Right kidney (tissue), 1 donor: ENCODE results near the gene CD200R1L.

Source experiments
- DNase-seq: peaks from one replicate; pipeline ENCODE4 v3.0.0-alpha.2; 2016

The CD200R1L gene

DNA sequence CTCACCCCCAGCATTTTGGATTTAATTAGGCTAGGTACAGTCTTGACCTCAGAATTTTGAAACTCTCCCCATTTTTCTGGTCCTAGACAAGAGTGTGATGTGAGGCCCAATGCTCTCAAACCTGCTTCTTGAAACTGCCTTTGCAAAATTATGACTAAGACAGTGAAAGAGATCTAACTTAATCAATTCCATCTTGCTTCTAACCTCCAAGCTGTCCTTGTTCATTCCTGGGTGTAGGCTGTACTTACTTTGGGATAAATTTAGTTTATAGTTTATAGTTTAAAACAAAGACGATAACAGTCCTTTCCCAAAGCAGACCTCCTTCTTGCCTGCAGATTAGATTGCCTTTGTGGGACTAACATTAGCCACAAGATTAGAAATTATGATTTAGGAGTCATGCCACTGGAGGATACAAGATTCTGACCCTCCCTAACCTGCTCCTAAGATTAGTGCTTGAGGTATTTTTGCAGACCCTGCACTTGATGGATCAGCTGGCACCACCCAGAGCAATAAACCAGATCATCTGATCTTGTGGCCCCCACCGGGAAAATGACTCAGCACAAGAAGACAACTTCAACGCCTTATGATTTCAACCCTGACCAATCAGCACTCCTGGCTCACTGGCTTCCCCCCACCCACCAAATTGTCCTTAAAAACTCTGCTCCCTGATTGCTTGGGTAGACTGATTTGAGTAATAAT lies 59.6 kb downstream of the CD200R1L start:
- DNase-seq: no peak

DNA sequence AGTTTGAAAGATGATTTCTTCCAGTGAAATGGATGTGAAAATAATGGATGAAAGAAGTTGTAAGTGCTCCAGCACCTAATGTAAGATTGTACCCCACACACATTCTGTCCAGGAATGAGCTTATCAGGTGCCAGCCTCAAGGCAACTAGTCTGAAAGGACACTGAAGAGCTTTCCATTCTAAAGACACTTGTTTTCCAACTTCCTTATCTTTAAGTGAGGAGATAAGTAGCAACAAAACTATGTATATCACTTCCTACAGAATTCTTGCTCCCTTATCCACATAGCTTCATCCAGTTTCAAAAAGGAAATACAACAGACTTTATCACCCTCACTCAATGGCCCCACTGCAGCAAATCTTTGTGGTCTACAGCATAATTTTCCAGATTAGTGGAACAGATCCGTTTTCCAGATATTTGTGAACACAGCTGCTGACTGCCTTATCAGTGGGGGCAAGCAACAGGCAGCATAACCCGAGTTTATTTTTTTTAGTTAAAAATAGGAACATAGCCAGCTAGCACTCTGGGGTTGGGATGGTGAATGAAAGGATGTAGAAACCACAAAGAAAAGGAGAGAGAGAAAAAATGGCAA lies 60.6 kb downstream of the CD200R1L start:
- no peak for DNase-seq

DNA sequence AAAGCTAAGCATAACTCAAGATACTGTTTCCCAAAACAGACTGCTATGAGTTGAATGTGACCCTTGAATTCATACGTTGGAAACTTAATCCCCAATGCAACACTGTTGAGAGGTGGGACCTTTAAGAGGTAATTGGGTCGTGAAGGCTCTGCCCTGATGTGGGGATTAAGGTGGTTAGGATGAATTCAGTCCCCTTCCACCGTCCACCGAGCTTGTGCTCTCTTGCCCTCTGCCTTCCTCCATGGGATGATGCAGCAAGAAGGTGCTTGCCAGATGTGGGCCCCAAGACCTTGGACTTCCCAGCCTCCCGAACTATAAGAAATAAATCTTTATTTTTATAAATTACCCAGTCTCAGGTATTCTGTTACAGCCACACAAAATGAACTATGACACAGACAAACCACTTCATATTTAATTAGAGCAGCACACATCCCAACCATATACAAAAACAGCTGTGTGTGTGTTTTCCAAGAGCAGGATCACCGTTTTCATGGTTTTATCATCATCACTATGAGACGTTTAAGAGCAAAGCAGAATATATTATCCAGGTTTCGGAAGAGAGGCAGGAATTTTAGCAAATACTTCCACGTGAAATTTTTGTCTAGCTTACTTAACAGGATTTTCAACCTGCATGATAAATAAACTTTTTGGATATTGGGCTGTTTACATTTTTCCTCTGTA lies 61.2 kb downstream of the CD200R1L start:
- DNase-seq: no peak

DNA sequence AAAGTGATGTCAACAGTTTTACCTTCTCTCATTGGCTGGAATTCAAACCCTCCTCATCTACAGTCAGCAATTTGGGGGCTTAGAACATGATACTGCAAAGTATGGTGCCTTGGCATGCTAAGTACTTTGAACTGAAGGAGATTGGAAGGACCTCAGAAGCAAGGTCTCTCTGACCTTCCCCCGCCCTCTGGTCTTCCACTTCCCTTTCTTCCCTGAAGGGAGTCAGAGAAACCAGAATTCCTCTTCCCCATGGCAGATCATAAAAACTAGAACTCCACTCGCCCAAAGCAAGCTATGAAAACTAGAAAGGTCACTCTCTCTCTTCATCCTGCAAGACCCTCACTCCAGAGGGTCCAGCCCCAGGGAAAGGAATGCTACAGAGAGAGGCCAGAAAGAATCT lies 64.2 kb downstream of the CD200R1L start:
- DNase-seq: no peak

DNA sequence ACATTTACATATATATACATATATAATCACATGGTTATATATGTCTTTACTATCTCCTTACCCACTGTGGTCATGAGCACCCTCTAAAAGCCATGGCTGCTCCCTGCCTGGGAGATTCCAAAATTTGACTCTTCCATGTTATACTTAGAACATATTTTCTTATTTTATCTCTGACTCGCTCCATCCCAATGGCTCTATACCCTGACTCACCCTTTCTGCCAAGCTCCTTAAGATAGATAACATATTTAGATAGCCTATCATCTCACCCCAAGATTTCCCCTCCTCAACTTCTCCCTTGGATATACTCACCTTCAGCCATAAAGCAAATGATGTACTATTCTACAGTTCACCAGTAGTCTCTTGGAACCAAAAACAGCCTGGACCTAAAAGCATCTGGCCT lies 65.1 kb downstream of the CD200R1L start:
- DNase-seq: no peak

DNA sequence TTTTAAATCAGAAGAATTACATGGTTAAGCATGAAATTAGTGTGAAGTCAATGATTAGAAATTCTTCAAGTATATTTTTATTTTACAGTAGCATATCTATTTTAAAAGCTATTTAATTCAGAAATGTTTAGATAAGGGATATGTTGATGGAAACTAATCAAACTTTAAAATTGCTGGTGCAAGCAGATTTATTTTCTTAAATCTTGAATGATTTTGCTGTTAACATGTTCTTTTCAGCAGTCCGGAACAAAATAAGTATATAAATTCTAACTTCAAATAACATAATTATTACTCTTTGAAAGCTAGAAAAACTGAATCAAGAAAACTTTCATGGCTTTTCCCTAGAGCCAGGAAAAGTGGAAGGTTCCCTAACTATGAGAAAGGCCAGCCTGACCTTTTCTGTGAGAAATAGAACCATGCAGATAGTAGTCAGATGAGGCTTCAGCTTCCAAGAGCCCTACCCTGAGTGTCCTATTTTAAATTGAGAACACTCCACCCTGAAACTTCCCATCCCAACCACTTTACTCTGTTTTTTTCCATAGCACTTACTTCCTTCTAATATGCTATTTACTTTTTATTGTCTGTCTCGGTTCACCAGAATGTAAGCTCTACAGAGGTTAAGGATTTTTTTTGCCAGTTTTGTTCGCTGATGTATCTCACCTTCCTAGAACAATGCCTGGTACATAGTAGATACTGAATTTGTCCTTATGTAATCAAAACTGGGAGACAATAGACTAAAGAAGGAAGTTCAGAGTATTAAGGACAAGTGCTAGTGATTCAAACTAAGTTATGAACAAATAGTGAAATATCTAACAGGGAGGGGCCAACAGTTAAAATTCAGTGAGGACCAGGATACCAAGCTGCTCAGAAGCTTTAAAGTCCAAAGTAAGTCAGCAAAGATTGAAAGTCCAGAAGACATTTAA lies 66.8 kb downstream of the CD200R1L start:
- no peak for DNase-seq

DNA sequence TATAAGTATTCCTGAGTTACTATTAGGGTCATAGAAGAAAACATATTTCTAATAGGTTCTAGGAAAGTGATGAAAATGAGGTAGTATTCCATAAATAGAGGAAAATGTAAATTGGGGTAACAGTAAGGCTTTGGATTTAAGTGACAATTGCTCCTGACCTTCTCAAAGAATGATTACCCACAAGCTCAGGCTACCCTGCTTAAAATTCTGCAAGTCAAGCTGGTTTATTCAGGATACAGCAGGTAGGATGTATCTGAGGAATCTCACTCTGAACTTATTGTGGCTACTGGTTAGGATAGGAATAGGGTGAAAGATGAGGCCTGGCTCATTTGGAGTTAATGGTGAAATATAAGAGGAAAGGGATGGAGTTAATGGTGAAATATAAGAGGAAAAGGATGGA lies 67.7 kb downstream of the CD200R1L start:
- no peak for DNase-seq

DNA sequence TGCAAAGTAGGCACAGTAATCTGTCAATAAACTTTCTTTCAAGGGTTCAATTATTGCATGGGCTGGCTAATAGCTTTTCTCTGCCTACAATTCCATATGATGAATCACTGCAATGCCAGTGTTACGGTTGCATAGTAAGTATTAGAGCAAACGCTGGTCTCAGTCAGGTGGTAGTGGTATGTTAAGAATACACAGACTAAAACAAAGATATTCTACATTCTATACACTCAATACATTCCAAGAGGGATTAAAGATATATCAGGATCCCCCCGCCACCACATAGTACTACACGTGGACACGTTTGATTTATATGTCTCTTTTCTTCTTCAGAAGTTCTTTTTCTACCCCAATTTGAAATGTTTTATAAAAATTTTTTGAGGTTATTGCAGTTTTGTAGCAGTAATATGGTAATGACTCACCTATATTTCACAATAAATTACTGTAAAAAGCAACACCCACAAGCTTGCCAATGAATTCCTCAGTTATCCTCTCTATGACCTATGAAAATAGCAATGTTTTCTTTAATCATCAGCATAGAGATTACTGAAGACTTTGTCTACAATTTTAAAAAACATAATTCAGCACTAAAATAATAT lies 68.2 kb downstream of the CD200R1L start:
- DNase-seq: no peak

DNA sequence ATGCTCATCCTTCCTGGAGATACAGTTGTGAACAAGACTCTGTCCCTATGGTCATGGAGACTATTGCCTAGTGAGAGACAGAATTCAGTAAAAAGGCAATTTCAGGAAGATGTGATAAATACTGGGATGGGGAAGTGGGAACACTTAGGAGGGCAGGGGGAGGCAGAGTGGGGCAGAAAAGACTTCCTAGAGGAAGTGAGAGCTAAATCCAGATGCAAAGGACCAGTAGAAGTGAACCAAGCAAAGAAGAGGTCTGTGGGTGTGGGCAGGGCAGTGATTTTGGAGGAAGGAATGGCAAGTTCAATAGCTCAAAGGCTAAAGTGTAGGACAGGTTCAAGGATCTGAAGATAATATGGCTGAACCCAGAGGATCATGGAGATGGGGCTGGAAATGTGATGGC lies 68.9 kb downstream of the CD200R1L start:
- DNase-seq: no peak

DNA sequence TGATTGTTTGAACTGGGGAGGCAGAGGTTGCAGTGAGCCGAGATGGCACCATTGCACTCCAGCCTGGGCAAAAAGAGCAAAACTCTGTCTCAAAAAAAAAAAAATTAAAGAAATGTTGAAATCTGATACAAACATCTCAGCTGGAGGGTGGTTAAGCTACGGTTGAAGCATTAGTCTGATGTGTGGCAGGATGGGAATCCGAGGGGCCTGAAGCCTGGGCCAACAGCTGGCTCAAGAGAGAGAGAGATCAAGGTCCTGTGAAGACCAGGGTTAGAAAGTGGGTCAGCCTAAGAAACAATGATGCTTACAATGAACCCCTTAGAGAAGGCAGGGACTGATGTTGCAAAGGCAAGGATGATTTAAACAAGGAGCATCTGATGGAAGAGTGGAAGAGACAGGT lies 69.8 kb downstream of the CD200R1L start:
- DNase-seq: no peak

DNA sequence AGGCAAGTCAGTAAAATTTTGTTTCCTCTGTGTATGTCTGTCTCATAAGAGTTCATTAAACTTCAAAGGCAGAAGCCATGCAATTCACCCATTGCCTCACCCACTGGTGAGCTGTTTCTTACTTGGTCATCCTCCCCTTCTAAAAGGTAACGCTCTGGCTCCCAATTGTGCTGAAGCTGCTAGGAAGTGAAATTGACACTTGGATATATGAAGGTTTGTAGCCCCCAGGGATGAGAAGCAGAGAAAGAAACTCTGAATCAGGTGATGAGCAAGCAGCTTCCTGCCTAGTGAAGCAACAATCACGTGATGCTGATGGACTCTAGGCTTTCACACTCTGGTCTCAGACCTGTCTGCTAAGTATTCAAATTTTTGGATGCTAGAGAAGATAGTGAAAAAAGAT lies 70.7 kb downstream of the CD200R1L start:
- DNase-seq: no peak

DNA sequence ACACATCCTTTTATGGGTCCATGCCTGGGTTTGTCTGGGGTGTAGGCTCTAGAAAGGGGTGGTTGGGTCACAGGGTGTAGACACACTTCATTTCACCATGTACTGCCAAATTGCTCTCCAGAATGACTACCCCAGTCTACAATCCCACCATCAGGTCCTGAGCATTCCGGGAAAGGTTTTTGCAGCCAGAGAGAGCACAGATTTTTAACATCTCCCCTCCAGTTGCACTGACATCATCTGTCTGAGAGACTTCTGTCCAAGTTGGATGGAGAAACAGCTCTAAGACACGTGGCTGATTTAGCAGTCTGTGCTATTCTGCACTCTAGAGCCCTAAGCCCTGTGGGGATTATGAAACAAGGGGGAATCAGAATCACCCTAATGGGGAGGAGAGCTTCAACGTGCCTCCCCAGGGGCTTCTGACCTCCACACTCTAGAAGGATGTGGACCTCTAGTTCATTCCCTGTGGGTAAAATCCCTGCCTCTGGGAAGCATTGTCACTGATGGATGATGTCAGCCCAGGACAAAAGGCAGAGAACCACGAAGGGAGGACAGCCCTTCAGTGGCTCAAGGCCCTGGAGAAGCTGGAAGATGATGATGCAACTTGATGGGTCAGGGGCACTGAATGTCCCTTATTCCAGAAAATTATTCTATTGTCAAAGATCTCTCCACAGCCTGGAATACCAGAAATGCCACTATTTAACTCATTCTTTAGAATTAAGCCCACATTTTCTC lies 71.5 kb downstream of the CD200R1L start:
- DNase-seq: no peak

DNA sequence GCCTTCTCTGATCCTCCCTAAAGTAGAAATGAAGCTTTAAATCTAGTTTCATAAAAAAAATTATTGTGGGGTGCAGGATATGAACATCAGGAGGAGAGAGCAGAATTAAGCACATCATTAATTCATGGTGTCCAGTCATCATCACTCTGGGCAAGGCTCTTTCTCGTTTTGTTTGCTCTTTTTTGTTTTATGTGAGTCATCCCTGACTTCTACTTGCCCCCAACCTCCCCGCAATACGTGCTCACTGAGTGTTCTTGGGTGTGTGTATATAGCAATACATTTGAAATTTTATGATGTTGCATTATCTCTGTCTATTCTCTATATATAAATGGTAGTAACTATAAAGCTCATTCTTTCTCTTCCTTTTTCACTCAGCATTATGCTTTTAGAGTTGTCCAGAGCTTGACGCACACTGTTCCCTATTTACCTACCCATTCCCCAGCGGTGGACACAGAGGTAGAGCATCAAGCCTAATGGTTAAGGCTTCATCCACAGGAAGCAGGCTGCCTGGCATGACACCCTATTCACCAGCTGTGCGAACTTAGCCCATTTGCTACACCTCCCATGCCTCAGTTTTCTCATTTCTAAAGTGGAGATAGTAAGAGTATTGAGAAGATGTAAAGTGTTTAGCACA lies 72.3 kb downstream of the CD200R1L start:
- DNase-seq: no peak

DNA sequence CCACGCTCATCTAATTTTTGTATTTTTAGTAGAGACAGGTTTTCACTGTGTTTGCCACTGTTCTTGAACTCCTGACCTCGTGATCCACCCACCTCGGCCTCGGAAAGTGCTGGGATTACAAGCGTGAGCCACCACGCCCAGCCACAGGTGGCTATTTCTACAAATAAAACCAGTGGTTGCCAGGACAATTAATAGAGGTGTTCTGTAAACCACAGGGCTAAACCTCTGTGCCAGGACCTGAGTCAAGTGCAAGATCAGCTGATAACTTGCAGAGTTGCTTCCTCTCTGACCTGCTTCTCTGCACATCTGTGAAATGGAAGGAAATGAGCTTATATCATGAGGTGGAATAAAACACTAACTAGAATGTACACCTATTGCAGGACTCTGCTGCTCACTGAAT lies 72.8 kb downstream of the CD200R1L start:
- no peak for DNase-seq

DNA sequence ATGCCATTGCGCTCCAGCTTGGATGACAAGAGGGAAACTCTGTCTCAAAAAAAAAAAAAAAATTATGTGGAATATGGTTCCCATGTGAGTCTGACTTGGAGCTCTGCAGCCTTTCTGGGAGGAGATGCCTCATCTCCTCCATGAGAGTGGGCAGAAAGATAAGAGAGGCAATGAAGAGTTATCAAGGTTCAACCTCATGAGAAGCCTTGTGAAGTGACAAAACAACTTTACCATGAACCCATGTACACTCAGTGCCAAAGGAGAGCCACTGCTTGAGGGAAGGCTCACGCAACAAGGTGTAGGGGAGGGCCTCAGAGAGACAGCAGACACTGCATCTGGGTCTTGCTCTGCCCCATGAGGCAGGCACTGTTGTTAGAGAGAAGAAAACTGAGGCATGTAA lies 75.7 kb downstream of the CD200R1L start:
- DNase-seq: no peak

DNA sequence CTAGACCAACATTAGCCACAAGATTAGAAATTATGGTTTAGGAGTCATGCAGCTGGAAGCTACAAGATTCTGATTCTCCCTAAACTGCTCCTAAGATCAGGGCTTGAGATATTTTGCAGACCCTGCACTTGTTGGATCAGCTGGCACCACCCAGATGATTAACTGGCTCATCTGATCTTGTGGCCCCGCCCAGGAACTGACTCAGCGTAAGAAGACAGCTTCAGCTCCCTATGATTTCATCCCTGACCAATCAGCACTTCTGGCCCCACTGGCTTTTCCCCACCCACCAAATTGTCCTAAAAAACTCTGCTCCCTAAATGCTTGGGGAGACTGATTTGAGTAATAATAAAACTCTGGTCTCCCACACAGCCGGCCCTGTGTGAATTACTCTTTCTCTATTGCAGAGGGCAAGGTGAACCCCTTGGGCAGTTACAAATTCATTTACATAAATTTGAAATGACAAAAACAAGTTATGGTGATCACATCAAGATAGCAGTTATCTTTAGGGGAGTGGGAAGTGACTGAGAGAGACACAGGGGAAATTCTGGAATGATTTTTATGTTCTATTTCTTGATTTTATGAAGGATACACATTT lies 76.5 kb downstream of the CD200R1L start:
- DNase-seq: no peak

DNA sequence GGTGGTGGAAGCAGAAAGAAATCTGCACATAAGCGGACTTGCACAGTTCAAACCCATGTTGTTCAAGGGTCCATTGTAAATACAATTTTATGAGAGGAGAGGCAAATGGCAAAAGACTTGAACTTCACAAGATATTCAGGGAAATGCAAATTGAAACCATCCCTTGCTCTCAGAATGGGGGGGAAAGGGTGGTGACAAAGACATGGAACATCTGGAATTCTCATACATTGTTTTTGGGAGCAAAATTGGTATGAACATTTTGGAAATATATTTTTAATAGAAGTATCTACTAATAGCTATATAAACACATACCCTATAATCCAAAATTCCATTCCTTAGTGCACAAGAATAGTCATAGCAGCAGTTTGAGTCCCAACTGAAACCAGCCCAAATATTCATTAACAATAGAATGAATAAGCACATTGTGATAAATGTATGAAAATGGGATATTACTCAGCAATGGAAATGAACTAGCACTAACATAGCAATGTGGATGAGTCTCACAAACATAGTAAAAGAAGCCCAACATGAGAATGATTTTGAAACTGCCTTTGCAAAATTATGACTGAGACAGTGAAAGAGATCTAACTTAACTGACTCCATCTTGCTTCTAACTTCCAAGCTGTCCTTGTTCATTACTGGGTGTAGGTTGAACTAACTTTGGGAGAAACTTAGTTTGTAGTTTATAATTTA lies 77.2 kb downstream of the CD200R1L start:
- no peak for DNase-seq

DNA sequence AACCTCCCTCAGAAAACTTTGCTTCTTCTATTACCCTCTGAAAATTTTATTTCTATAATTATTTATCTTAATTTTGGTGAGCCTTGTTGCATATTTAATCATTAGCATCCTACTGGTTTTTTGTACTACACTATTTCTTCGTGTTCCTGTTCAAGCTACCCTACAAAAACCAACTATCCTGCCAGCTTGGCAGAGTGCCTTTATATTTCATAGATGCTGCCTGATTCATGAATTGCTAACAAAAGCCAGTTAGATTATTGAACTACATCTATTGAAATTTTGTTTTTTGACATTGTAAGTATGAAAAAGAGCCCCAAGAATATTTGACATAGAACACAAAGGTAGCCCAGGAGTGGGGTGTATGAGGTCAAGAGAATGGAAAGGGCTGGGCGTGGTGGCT lies 78.9 kb downstream of the CD200R1L start:
- no peak for DNase-seq

DNA sequence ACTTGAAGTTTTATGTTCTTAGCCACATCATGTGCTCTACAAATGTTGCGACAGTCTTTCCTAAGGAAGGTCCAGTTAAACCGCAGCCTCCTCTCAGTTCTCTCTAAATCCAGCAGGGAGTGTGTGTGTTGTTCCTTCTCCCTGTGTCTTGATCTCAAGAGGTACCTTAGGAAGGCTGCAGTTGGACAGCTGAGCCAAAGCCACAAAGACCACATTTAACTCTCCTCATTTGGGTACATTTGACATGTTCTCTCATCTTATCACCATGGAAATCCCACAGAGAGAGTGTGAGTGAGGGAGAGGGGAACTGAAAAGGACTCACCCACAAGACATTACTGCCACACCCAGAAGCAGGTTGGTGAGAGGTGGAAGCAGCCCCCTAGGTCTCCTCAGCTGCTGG lies 79.5 kb downstream of the CD200R1L start:
- no peak for DNase-seq
